Stimulated activated CD8-positive, alpha-beta memory T cell treated with anti-CD3 and anti-CD28 coated beads, Interleukin-7, amount 100 ng/mL, for 24 hours (primary cell): ENCODE data around the gene FAM168A.

Source experiments
- DNase-seq: peaks from one replicate; pipeline ENCODE4 v3.0.0-alpha.2; 2020; ENCODE audit warnings: low read depth

The FAM168A gene

GRCh38 chr11:73556966-73557365 lies 40.9 kb downstream of the FAM168A start:
- DNase-seq = no peak

DNA sequence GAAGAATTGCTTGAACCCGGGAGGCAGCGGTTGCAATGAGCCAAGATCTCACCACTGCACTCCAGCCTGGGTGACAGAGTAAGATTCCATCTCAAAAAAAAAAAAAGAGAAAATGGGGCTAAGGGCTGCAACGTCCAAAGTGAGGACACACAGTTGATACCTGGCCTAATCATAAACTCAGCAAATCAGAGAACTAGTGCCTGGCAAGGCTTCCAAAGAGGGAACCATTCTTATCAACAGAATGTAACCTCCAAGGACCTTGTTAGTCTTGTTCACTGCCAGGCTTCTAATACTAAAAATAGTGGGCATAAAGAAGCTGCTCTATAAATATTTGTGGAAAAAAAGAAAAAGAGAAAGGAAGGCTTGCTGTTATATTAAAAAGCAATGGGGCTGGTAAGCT lies 42.3 kb downstream of the FAM168A start:
- DNase-seq = no peak

- no peak for DNase-seq
Observed at GRCh38 chr11:73554671-73555320, 43.1 kb downstream of the FAM168A start.

DNA sequence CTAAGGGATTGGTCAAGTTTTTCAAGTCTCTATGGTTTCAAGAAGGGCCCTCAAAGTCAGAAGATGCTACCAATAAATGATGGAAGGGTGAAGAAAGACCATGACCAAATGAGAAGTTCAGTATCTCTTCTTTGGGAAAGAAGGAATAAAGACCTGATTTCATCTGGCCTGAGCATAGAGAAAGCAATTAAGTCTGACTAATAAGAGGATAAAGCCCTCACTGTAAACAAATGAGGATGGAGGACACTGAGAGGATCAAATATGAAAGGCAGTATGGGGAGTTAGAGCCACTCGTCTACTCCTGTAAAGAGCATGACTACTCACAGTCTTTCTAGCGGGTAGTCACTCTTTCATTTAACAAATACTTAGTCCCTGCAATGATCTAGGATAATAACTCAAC lies 44.6 kb downstream of the FAM168A start:
- no peak for DNase-seq

GRCh38 chr11:73551677-73552076 lies 46.2 kb downstream of the FAM168A start:
- no peak for DNase-seq

DNA sequence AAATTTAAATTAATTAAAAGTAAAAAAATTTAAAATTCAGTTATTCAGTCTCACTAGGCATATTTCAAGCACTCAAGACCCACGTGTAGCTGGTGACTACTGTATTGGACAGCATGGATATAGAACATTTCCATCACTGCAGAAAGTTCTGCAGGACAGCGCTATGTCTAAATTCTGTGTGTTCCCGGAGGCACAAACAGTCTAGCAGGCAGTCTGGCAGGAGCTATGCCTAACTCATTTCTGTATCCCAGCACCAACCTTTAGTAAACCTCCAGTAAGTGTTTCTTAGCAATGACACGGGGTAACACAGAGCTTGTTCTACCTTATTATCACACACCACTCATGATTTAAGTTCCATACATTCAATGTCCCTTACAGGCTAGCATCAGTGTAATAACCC lies 48.5 kb downstream of the FAM168A start:
- DNase-seq = no peak

DNA sequence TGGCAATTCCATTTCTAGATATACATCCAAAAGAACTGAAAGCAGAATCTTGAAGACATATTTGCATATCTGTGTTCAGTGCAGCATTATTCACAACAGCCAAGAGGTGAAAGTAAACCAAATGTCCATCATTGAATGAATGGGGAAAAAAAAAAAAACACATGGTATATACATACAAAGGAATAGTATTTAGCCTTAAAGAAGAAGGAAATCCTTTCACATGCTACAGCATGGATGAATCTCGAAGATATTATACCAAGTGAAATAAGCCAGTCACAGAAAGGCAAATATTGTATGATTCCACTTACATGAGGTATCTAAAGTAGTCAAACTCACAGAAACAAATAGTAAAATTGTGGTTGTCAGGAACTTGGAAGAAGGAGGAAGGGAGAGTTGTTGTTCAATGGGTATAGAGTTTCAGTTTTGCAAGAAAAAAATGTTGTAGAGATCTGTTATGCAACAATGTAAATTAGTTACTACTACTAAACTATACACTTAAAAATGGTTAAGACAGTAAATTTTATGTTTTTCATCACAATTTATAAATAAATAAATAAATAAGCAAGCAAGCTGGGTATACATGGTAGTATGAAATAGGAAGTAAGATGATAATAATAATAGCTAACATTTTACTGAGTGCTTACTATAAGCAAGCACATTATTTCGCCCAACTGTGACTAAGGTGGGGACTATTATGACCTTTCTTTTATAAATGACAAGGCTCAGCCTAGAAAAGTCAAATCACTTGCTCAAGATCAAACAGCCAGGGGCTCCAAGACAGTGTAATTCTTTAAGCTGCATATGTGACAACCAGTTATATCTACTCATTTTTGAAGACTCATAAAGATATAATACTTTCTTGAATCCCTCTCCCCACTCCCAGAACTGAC lies 50.0 kb downstream of the FAM168A start:
- no peak for DNase-seq

DNA sequence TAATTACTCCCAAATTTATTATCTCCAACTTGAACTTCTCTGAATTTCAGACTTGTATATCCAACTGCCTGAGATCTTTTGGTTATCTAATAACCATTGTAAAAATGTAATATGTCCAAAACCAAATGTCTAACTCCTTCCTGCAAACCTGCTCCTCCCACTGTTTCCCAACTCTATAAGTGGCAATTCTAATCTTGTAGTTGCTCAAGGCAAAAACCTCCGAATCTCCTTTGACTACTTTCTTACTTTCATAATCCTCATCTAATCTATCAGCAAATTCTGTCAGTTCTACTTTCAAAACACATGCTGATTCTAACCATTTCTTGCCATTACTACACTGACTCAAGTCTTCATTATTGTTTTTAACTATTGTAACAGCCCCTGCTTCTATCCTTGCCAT lies 55.7 kb downstream of the FAM168A start:
- no peak for DNase-seq

- no peak for DNase-seq
Observed at GRCh38 chr11:73539506-73540084, 58.3 kb downstream of the FAM168A start.

DNA sequence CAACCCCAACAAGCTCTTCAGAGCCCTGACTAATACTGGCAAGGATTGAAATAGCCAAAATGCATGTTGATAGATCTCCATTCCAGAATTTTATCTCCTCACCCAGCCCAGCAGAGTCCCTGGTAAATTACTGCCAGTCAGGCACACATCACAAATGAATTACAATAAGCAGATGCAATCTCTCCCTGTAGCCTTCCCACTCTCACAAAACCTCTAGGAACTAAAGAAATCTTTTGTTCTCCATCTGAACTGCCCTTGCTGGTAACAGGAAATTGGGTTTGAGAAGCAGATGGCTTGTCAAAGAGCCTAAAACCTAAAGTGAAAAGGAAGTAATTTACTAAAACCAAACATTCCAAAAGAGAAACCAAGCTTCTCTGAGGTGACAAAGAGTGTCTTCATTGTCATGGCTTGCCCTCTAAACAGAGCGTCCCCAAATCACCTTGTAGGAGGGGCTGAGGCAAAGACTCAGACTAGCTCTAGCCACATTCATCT lies 59.5 kb downstream of the FAM168A start:
- no peak for DNase-seq

DNA sequence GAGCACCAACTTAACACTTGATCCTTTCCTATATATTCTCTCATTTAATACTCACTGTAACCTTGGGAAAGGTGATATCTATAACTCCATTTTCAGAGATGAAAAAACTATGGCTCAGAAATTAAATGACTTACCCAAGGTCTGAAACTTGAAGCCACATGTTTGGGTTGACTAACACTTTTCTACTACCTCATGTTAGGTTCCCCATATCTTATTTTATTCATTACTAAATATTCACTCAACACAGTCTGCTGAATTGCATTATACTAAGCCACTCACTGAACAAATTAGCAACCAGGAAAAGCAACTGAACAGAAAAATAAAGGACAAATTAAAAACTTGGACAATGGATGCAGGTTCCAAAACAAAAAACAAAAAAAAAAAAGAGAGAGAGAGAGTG lies 59.9 kb downstream of the FAM168A start:
- DNase-seq = no peak

- no peak for DNase-seq
Observed at GRCh38 chr11:73536961-73537360, 61.0 kb downstream of the FAM168A start.

- DNase-seq = no peak
Observed at GRCh38 chr11:73532310-73532709, 65.6 kb downstream of the FAM168A start.

DNA sequence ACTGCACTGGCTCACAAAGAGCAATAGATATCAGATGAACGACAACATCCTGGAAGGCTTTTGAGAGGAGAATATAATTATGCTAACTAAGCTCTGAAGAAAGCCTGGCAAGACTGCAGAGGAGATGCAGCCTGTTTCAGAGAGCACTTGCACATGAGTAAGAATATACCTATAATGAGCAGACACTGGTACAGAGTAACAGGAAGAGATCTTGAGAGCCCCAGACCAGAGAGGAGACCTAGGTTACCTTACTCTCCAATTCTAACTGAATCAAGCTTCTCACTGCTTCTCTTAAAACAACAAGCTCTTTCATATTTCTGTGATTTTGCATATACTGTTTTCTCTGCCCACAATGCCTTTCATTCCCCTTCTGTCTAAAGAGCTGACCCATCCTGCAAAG lies 66.5 kb downstream of the FAM168A start:
- no peak for DNase-seq

DNA sequence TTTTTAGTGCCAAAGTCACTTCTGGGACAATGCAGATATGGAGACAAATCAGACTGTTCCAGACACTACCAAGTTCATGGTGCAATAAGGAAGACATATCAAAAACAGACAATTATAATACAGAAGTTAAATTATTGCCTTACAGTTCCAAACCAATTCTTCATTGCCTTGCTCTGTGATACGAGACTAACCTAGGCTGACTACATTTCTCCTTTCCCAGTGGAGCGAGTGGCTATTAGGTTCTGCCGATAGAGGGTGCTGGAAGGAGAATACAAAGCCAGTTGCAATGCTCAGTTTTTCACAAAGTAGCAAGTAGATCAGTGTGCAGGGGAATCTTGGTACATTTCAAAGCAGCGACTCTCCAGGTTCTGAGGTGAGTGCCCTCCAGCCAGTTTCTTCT lies 67.8 kb downstream of the FAM168A start:
- DNase-seq = no peak

GRCh38 chr11:73529204-73529530 lies 68.7 kb downstream of the FAM168A start:
- DNase-seq = no peak

GRCh38 chr11:73528483-73529203 lies 69.3 kb downstream of the FAM168A start:
- no peak for DNase-seq

DNA sequence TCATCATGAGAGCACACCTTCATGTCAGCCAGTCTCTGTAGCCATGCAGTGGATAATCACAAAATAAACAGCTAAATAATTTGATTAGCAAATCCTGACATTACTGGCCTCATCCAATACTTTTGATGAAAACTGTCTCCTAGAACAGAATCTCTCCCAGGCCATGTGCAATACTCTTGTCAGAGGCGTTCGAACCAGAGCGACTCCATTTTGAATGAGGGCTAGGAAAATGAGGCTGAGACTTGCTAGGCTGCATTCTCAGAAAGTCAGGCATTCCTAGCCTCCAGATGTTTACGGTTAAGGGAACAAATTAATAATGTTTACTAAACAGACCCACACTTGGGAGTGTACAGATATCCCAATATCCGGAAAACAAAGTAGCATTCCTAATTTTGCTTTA lies 69.9 kb downstream of the FAM168A start:
- no peak for DNase-seq

DNA sequence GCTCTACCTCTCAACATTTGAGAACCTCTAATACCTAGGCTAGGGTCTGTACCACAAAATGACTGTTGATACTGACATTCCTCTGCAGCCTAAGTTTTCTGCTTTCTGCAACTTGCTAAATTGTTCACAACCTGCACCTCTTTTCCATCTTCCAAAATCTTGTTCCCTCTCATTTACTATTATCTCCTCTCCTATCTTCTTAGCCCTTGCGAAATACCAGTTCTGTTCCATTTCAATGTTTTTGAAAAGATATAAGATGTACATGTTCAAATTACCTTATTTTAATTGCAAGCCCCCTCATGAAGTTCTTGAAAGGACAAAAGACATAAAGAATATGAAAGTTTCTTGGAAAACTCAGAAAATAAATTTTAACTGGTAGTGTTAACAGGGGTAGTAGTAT lies 72.3 kb downstream of the FAM168A start:
- no peak for DNase-seq

GRCh38 chr11:73524774-73525173 lies 73.1 kb downstream of the FAM168A start:
- no peak for DNase-seq

- no peak for DNase-seq
Observed at GRCh38 chr11:73521621-73522020, 76.3 kb downstream of the FAM168A start.

GRCh38 chr11:73520353-73521061 lies 77.4 kb downstream of the FAM168A start:
- DNase-seq = no peak
